Measurements from ENCODE around the gene PCBP3.

Gene PCBP3

DNA sequence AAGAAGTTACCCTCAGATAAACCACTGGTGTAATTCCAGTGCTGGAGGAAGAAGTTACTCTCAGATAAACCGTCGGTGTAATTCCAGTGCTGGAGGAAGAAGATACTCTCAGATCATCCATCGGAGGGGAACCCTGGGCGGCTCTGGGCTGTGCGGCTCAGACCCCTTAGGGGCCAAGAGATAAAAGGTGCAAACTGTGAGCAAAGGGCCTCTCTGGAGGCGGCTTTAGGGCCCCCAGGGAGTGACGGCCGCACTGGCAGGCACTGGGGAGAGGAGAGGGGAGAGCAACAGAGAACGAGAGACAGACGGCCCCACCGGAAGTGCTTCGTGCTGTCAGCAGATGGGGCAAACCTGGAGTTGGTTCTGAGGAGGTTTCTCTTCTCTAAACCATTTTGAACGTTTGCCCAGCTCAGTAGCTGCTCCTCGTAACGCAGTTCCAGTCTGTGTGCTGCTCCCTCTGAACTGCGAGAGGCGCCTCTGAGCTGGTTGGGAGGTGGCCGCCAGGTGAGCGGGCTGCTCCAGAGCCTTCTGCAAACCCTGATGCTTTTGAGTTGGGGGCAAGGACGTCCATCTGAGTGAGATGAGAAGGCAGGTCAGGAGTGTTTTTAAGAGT is 275.4 kb downstream of the PCBP3 start:
- DNase-seq, result no peak

DNA sequence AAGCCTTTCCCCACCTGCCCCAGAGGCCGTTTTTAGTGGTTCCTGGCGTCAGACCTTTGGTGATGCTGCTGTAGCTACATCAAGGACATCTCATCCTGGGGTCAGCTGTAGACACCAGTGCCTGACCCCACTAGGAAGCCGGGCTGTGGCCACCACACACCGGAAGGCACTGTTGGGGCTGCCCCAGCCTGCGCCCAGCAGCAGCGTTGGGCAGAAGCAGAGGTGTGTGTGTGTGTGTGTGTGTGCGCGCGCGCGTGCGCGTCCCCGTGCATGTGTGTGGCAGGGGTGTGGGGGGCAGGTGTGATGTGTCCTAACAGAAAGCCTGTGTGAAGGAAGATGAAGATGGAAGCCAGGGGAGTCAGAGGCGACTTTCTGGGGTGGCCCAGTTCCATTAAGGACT is 276.1 kb downstream of the PCBP3 start:
- DNase-seq, result no peak

DNA sequence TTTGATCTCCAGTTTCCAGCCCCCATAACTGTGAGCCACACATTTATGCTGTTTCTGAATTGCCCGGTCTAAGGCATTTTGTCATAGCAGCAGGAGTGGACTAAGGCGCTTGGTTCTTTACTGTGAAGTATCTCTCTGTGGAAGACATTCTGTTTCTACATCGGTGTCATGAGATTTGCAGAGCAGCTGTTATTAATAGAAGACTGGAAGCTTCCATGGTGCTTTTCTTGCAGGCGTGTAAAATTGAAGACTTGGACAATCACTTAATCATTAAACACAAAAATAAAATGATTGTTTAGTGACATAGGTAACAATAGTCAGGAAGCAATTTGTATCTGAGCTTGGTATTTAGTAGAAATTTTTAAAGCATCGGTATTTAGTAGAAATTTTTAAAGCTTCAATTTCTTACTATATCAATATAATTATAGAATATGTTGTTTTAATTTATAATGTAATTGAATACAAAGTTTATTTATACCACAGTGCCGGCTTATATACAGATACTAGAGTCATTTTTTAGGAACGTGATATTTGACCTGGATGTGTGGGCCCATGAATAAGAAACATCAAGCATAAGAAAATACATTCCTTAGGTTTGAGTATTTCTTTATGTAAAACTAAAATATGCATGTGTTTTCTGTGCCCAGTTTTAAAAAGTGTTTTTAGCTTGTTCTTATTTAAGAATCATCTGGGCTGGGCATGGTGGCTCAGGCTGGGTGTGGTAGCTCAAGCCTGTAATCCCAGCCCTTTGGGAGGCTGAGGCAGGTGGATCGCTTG is 277.5 kb downstream of the PCBP3 start:
- no peak for DNase-seq

DNA sequence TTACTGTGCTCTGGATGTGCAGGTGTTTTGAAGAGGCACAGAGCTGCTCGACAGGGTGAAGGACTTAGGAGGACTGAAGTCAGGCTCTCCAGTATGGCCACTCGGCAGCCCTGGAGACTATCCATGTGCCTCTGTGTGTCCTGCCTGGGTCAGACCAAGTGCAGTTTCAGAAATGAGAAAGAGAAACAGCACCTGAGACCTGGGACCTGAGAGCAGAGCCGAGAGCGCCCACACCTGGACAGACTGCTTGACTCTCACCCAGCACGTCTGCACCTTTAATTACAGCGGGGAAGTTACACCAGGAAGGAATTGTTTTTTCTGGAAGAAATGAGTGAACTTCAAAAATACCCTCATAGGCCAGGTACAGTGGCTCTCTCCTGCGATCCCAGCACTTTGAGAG is 278.4 kb downstream of the PCBP3 start:
- DNase-seq, result no peak

DNA sequence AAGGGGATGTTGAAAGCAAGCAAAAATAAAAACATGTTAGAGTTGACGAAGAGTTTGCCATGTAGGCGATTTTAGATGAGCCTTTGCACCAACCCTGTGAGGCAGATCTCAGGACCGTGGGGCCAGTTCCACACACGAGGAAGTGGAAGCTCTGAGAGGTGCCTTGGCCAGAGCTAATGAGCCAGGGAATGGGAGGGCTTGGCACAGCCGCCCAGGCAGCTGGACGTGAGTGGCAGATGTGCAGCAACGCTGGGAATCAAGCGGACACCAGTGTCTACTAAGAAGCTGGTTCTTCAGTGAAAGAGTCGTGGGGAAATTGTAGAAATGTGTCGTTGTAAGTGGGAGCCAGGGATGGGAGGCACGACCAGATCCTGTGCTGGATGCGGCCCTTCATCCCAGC is 279.1 kb downstream of the PCBP3 start:
- no peak for DNase-seq

DNA sequence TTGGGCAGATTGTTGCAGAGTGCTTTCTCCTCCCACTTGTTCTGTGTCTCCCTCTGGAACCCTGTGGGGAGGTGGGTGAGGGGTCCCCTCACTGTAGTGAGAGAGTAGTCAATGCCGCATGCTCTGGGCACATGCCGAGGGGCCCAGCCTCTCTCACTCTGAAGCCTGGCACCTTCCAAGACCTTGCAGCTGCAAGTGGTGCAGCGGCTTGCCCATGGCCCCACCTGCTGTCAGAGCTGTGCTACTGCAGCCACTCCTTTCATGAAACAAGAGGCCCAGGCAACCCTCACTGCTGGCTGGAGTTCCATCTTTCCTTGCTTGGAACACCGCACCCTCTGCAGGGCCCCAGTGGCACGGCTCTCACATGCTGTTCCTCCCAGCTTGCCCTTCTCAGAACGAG is 279.6 kb downstream of the PCBP3 start:
- peak; percentile 64 to 74 for DNase-seq

DNA sequence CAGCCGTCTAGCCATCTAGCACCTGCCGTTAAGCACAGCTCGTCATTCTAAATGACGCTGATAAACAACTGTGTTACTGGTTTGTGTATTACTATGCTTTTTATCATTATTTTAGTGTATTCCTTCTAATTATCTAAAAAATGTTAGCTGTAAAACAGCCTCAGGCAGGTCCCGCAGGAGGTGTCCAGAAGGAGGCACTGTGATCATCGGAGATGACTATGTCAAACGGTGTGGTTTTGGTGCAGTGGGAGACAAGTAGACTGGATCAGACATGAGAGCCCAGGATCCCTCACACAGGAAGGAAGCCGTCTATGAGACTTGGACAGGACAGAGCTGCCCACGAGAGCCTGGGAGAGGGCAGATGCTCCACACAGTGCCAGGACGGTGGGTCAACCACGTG is 282.8 kb downstream of the PCBP3 start:
- DNase-seq, result no peak

DNA sequence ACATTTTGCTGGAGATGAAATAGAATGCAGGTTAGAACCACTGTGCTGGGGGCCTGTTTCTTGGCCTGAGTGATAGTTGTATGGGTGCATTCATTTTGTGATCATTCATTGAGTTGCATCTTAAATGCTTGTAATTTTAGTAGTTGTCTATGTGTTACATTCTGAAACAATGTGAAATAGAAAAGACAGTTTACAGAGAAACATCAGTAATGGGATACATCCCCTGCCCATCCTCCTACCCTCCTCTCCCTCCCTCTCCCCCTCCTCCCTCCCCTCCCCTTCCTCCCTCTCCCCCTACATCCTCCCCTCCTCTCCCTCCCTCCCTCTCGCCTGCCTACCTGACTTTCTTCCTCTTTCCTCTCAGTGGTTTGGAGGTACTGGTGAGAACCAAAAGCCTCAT is 283.5 kb downstream of the PCBP3 start:
- no peak for DNase-seq

DNA sequence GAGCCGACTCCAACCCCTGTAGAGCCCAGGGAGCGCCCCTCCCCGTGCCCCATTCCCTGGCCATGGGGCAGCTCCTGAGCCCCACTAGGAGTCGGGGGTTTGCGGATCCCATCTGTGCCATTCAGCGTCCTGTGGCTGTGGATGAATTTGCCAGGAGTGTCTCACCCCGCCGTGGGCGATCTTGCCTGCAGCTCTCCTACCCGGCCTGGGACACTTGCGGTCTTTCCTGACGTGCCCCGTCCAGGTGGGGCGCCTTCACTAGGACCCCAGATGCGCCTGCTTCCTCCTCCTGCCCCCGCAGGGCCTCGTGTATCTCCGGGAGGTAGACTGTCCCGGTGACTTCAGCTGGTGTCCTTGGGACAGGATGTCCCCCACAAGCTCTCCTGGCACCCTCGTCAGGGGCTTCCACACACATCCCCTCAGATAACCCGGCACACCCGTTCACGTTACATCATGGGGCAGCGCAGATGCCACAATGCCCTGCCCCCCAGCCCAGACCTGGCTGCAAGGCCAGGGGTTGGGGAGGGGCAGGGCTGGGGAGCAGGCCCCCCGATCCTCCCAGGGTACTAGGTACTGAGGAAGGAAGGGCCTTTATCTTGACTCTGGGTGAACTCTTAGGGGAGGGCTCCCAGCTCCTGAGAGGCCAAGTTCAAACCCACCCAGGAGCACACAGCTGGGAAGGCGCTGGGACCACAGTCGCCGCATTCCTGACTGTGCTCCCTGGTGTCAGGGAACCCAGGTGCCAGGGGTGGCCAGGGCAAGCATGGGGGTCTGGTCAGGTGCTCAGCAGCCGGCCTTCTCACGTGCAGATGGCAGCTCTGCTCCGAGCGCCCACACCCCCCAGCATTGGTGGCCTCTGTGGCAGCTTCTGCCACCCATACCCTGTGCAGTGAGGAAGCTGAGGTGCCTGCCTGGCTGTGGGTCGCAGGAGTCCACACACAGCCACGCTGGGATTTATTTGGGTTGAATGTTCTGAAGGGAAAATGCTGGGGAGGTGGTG is 284.6 kb downstream of the PCBP3 start:
- DNase-seq, result no peak

DNA sequence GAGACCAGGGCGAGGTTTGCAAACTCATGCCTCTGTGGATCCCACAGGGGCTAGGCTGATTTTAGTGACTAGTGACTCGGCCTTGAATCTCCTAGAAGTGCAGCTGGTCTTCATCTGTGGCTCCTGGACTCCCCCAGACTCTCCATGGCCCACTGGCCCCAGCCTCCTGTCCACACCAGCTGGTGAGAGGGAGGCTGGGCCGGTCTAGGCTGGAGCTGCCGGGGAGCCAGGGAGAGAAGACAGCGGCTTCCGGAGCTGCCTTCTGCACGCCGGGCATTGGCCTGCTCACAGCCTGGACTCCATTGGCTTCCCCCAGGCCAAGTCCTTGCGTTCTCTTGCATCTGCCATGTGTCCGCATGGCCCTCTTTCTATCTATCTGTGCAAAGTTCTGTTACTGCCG is 285.9 kb downstream of the PCBP3 start:
- DNase-seq, result no peak

DNA sequence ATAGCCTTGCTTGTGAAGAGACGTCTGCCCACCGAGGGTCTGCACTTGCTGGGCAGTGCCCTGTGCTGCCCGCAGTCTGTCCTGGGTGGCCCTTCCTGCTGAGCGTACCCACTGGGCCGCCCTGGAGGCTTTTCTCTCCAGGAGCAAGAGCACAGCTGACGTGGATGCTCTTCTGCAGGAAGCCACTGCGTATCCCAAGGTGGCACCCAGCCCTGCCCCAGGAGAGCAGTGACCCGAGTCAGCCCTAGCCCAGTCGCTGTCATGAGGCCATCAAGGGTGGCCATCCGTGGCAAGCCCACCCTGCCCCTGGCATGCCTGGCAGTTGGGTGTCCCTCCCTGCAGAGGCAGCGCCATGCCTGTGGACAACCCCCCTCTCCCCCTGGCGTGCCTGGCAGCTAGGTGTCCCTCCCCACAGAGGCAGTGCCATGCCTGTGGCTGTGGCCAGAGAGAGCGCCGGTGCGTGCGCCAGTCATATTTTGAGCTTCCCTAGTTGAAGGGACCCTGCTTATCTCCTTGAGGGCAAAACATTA is 286.8 kb downstream of the PCBP3 start:
- no peak for DNase-seq

DNA sequence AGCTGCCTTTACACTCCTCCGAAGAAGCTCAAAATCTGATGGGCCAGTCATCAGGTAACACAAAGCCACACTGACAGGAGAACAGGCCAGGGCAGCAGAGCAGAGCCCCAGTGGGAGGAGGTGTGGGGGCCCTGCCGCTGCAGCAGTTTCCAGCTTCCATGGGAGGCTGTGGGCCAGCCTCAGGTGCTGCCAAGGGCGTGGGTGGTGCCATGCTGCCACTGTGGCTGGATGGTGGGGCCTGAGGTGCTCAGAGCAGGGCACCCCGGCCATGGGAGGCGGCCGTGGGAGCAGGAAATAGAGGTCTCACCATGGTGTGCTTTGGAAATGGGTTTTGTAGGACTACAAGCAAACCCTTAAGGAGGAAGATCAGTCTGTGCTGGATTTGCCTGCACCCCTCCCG is 287.3 kb downstream of the PCBP3 start:
- no peak for DNase-seq

DNA sequence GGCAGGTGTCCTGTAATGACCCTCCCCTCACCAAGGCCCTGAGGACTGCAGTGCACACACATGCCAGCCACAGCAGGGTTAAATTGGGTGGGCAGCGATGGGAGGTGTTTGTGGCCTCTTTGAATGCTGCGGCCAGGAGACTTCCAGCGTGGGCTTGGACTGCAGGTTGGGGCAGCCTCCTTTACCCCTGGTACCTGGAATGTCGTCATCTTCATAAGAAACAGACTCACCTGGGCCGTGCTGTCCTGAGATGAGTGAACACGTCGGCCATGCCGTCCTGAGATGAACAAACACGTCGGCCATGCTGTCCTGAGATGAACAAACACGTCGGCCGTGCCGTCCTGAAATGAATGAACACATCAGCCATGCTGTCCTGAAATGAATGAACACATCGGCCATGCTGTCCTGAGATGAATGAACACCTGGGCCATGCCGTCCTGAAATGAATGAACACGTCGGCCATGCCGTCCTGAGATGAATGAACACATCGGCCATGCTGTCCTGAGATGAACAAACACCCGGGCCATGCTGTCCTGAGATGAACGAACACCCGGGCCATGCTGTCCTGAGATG is 288.0 kb downstream of the PCBP3 start:
- no peak for DNase-seq

DNA sequence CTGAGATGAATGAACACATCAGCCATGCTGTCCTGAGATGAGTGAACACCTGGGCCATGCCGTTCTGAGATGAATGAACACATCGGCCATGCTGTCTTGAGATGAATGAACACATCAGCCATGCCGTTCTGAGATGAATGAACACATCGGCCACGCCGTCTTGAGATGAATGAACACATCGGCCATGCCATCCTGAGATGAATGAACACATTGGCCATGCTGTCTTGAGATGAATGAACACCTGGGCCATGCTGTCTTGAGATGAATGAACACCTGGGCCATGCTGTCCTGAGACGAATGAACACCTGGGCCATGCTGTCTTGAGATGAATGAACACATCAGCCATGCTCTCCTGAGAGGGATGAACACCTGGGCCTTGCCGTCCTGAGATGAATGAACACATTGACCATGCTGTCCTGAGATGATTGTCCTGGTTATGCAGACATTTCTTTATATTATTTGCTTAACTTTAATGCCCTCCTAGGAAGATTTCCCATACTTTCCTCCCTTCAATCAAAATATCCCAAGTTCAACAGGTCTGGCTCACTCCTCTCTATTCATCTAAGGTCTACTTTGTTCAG is 289.5 kb downstream of the PCBP3 start:
- DNase-seq, result no peak

DNA sequence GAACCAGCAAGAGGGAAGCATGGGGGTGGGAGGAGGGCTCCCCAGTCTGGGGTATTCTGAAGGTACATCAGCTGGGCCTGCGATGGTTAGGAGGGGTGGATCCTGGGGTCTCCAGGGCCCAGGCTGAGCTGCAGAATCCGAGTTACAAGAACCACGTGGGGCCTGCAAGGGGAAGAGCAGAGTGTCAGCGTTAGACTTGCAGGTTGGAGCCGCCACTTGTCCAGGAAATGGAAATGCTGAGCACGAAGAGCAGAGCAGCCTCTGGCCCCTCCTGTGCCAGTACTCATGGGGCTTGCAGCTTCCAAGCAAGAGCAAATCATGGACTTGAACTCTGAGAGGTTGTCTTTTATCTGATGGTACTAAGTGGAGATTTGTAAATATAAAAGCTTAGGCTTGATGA is 290.6 kb downstream of the PCBP3 start:
- no peak for DNase-seq

DNA sequence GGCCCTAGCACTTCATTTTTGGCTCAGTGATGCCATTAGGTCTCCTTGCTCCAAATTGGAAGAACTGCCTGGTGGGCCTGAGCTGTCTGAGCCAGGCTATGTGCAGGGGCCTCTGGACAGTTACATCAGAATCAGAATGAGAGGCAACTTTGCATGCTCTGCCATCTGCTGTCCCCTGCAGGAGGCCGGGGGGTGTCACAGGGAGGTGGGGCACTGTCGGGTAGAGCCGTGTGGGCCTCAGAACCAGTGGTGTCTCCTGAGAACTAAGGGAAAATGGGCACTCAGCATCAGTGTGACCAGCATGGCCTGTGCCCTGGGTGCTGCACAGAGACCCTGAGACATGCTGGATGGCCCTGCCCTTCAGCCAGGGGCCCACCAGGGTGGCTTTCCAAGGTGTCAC is 291.0 kb downstream of the PCBP3 start:
- DNase-seq, result no peak

DNA sequence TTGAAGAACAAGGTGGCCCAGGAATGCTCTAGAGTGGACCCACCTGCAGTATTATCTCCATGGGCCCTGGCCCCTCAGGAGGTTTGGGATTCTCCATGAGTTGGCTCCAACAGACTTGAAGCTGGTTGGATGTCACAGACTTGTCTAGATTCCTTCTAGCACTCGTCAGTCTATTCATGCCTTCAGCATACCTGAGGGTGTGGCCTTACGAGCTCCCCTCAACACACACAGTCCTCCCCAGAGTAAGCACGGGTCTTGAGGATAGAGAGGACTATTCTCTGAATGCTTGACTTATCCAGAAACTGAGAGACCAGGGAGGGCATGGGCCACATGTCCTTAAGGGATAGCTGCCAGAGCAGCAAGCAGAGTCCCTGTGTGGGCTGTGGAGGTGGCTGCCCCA is 292.1 kb downstream of the PCBP3 start:
- DNase-seq, result no peak

DNA sequence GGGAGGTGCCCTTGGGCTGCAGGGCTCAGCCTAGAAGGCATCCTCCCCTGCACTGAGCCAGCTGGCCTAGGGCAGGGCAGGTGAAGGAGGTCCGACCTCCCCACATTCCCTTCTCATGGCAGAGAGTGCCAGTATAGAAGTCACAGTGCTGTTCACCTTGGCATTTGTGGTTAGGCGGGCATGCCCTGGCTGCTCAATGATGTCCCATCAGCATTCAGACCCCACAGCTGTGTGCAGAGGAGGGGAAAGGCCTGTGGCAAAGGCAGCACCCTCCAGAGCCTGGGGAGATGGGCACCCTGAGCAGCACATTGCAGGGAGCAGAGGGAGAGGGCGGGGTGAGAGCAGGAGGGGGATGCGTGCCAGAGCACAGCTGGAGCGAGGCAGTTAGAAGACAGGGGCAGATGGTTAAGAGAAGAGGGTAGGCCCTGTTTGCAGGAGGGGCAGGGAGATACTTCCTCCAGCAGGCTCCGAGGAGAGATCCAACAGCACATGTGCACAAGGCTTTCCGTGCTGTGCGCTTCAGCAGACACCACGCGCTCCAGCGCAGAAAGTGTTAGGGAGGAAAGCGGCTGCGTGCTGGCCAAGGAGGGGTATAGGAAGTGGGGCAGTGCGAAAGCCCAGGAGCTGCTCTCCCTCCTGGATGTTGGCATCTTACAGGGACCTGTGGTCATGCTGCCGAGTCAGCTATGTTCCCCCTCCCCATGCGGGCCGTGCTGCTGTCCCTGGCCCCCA is 294.4 kb downstream of the PCBP3 start:
- no peak for DNase-seq

DNA sequence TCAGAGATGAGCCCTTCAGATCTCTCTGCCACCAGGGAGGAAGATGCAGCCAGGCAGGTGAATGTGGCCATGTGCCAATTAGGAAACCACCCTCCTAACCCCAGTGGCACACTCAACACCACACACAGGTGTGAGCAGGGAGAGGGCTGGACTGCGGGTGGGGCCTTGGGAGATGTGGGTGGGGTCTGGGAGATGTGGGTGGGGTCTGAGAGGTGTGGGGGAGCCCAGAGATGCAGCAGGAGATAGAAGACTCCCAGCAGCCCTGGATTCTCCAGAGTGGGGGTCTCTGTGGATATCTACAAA is 294.9 kb downstream of the PCBP3 start:
- no peak for DNase-seq

DNA sequence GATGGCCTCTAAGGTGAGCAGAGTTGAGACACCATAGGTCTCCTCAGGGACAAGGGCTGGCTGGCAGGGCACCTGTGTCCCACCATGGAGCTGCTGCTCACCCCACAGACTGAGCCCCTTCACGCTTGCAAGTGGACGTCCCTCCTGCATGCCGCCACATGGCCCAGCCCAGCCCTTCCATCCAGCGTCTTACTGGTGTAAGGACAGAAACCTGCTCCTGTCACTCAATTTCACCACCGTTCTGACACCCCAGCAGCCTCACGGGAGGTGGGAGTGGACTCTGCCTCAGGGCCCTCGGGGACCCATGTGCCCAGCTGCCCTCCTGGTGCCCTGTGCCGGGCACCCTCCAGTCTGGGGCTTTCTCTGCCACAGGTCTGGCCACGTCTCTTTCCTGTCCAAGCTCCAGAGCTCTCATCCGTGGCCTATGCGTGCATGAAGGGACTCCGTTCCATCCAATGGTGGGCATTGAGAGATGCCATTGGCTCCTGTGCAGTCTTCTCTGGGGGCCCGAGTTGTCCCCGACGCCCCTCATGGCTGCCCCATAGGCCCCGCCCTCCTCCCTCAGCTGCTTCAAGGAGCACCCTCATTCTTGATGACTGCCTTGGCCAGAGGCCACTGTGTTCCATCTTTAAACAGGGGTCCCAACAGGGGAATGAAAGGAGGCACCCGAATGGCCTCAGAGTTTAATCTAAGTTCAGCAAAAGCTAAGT is 295.4 kb downstream of the PCBP3 start:
- DNase-seq, result no peak

DNA sequence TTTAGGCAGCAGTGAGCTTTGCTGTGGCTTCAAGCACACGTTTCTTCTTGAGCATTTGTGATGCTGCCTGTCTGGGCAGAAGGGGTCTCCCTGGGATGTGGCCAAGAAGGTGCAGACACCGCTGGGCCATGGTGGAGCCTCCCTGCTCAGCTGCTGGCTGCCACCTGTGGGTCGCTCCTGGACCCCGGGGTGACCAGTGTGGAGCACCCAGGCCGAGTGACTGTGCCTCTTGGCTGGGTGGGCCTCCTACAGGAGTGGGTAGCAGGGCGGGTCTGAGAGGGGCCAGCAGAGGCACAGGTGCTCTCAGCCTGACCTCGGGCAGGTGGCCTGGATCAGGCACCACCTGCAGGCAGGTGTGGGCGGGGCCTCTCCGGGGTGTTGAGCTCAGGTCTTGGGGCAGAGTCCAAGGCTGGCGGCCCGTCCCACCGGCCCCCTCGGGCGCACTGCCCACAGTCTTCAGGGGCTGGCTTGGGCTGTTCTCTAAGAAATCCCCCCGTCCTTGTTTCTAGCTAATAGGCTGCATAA is 296.1 kb downstream of the PCBP3 start:
- no peak for DNase-seq

All from CD4-positive, alpha-beta T cell treated with Interferon alpha-2 for 1 hour (primary cell).